GM23338 (cell line): Measurements from ENCODE around the gene FBXL19. TPM values are rescaled to one million over a fixed set of nuclear protein-coding genes. Genes with fewer than 3 reads are reported as not detected.

Experiments used
- ATAC-seq: fragments of 200-7000 bp; cut with Tn5 transposase; 3 replicates; pipeline ENCODE4 v1.9.1; 2020
- DNase-seq: peaks from one replicate; pipeline ENCODE4 v3.0.0-alpha.2; 2015; ENCODE audit warnings: low spot score
- H2AFZ ChIP-seq: fragments of 200-600 bp; sonication (generic); 2 replicates; pipeline ENCODE4 v1.8.0; 2016; ENCODE audit warnings: antibody characterized with exemption, mild to moderate bottlenecking, moderate library complexity
- H3F3A ChIP-seq: fragments of 200-600 bp; sonication (generic); replicated peaks from 2 replicates; pipeline ENCODE4 v1.8.0; 2017; ENCODE audit warnings: antibody characterized with exemption, mixed run types, low read depth
- H3K27ac ChIP-seq: fragments of 200-600 bp; sonication (generic); 2 replicates; pipeline ENCODE4 v1.6.1; 2016; ENCODE audit warnings: low read depth
- H3K27me3 ChIP-seq: fragments of 200-600 bp; sonication (generic); 2 replicates; pipeline ENCODE4 v1.8.0; 2016; ENCODE audit warnings: mild to moderate bottlenecking, mixed run types, moderate library complexity; ENCODE audit not compliant: insufficient read depth
- H3K36me3 ChIP-seq: fragments of 200-600 bp; sonication (generic); 2 replicates; pipeline ENCODE4 v1.8.0; 2016; ENCODE audit warnings: mild to moderate bottlenecking; ENCODE audit not compliant: insufficient read depth
- H3K4me1 ChIP-seq: fragments of 200-600 bp; sonication (generic); 2 replicates; pipeline ENCODE4 v1.8.0; 2016; ENCODE audit warnings: mild to moderate bottlenecking, moderate library complexity; ENCODE audit not compliant: insufficient read depth
- H3K4me2 ChIP-seq: fragments of 200-600 bp; sonication (generic); 2 replicates; pipeline ENCODE4 v1.7.1; 2017; ENCODE audit warnings: mixed run types
- H3K4me3 ChIP-seq: fragments of 200-600 bp; sonication (generic); 2 replicates; pipeline ENCODE4 v1.6.1; 2016; ENCODE audit warnings: mixed run types
- H3K79me2 ChIP-seq: fragments of 200-600 bp; sonication (generic); replicated peaks from 2 replicates; pipeline ENCODE4 v1.8.0; 2017; ENCODE audit warnings: mild to moderate bottlenecking; ENCODE audit not compliant: insufficient read depth
- H3K9me2 ChIP-seq: fragments of 200-600 bp; sonication (generic); 2 replicates; pipeline ENCODE4 v1.8.0; 2017; ENCODE audit not compliant: insufficient read depth
- H4K20me1 ChIP-seq: fragments of 200-600 bp; sonication (generic); replicated peaks from 2 replicates; pipeline ENCODE4 v1.8.0; 2017; ENCODE audit warnings: mild to moderate bottlenecking; ENCODE audit not compliant: insufficient read depth
- H3K27ac Mint-ChIP-seq: 2 replicates; pipeline ENCODE4 v1.8.0; 2020; ENCODE audit warnings: inconsistent platforms, mild to moderate bottlenecking, moderate library complexity, mixed read lengths
- H3K27me3 Mint-ChIP-seq: 3 replicates; pipeline ENCODE4 v1.8.0; 2022; ENCODE audit warnings: low read depth, mild to moderate bottlenecking, moderate library complexity, mixed read lengths, inconsistent platforms; ENCODE audit not compliant: insufficient read depth, poor library complexity
- H3K36me3 Mint-ChIP-seq: 3 replicates; pipeline ENCODE4 v1.8.0; 2021; ENCODE audit warnings: low read depth, mild to moderate bottlenecking, inconsistent platforms, moderate library complexity, mixed read lengths
- H3K4me1 Mint-ChIP-seq: 3 replicates; pipeline ENCODE4 v1.8.0; 2020; ENCODE audit warnings: mild to moderate bottlenecking, inconsistent platforms, mixed read lengths
- H3K4me3 Mint-ChIP-seq: 3 replicates; pipeline ENCODE4 v1.8.0; 2021; ENCODE audit warnings: moderate library complexity, mild to moderate bottlenecking, inconsistent platforms, mixed read lengths
- H3K9me3 Mint-ChIP-seq: 3 replicates; pipeline ENCODE4 v1.8.0; 2020; ENCODE audit warnings: moderate library complexity, mild to moderate bottlenecking, inconsistent platforms, mixed read lengths
- CREB1 ChIP-seq: fragments of 250-450 bp; sonication (Bioruptor Pico); IDR thresholded peaks from 2 replicates; pipeline ENCODE4 v1.5.0; 2020; ENCODE audit warnings: low read depth, mild to moderate bottlenecking, moderate library complexity
- JUNB ChIP-seq: IDR thresholded peaks from one replicate; pipeline ENCODE4 v1.6.1; 2016; ENCODE audit warnings: antibody characterized with exemption; ENCODE audit not compliant: unreplicated experiment
- POLR2AphosphoS5 ChIP-seq: IDR thresholded peaks from 2 replicates; pipeline ENCODE4 v1.6.1; 2016; ENCODE audit warnings: antibody characterized with exemption, low read depth
- ZNF114 ChIP-seq: fragments of 250-450 bp; sonication (Bioruptor Pico); IDR thresholded peaks from 2 replicates; pipeline ENCODE4 v1.5.0; 2020; ENCODE audit warnings: mild to moderate bottlenecking, moderate library complexity
- polyA plus RNA-seq: library from polyadenylated mRNA; unstranded; fragments of >200 nt; fragmentation: Nextera tagmentation; extraction: Ambion mirVana; gene quantifications from 2 replicates; pipeline ENCODE4 v1.2.1, GENCODE V29; 2016
- total RNA-seq: library from RNA; depleted of rRNA; stranded (reverse); fragments of >200 nt; shearing (Covaris generic); gene quantifications from 2 replicates; pipeline ENCODE4 v1.2.3, GENCODE V29; 2014
- TF ChIP-seq, protein P1 (sequence below): fragments of 250-450 bp; sonication (Bioruptor Pico); IDR thresholded peaks from 2 replicates; pipeline ENCODE4 v1.5.0; 2020; ENCODE audit warnings: mild to moderate bottlenecking, moderate library complexity
- TF ChIP-seq, protein P2 (sequence below), 2 experiments: fragments of 200-600 bp in 1 of 2; sonication (generic) in 1 of 2; conservative IDR thresholded peaks; 2 replicates each; pipeline versions ENCODE4 v1.5.1 to v1.6.1; 2016 to 2017; ENCODE audit warnings: antibody characterized with exemption in 2 of 2, low read depth in 2 of 2, mild to moderate bottlenecking in 2 of 2, moderate library complexity in 1 of 2

The FBXL19 gene
- total and polyA plus RNA-seq, 2 experiments from 2014 or later, result 12.5 to 71.5 TPM

DNA sequence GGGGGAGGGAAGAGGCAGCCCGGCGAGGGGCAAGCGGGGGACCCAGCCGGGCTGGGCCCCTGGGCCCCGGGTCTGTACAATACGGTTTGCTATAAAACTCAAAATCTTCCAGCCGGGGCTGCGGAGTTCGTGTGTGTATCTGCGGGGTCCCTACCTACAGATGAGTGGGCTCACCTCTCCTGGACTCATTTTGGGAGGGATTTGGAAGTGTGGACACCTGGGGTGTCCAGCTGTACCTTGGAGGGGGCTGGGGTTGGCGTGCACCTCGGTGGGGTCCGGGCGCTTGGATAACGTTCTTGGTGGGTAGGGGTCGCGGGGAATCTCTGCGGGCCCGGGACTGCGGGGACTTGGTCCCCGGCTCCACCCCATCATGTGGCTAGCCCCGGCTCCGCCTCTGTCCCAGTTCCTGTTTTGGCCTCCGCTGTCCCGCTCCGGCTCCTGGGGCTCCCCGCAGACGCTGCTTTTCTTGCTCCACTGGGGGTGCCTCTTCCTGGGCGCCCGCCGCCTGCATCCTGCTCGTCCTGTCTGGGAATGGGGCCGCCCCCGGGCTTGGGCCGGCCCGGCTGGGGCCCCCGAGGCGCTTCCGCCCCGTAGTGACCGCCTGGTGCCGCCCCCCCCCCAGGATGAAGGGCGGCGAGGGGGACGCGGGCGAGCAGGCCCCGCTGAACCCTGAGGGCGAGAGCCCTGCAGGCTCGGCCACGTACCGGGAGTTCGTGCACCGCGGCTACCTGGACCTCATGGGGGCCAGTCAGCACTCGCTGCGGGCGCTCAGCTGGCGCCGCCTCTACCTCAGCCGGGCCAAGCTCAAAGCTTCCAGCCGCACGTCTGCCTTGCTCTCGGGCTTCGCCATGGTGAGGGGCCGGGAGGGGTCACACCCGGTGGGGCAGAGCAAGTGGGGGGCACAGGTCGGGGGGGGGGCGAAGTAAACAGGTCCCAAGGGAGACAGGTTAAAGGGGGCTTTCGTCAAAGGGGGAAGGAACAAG lies 25.6 kb downstream of the FBXL19 start, which contains the start of gene ORAI3:
ORAI3 (plus strand) TSS at position 402 of the 983 bp plus-strand sequence; CDS start at position 624, 222 bp downstream.
- Histone ChIP-seq H3K27me3 (no peaks in the 10 kb centered on the region), H3K4me3 (peak within 1 kb of the TSS; percentile 92), H3K79me2 (0 out of 2 replicates have a peak, but pooled peaks cover 6% of the 10 kb centered on the region), H3F3A (peaks cover 18% of the 10 kb centered on the region), H3K4me2 (peak within 1 kb of the TSS; percentile 98), H3K9me2 (no peaks in the 10 kb centered on the region), H3K4me1 (peaks cover 7% of the 10 kb centered on the region; the same call in 1 of the 2 replicates), H3K27ac (peak within 1 kb of the TSS; percentile 100), H4K20me1 (peaks cover 12% of the 10 kb centered on the region), H3K36me3 (peaks cover 7% of the 10 kb centered on the region), H2AFZ (no peak within 1 kb of the TSS; the same call in 1 of the 2 replicates)
- Mint-ChIP-seq H3K4me1 (peaks cover 33% of the 10 kb centered on the region), H3K27ac (peak within 1 kb of the TSS; percentile 99), H3K4me3 (peak within 1 kb of the TSS; percentile 88), H3K36me3 (peaks cover 22% of the 10 kb centered on the region), H3K27me3 (peaks cover 23% of the 10 kb centered on the region), H3K9me3 (no peaks in the 10 kb centered on the region)
- TF ChIP-seq, protein P1, sequence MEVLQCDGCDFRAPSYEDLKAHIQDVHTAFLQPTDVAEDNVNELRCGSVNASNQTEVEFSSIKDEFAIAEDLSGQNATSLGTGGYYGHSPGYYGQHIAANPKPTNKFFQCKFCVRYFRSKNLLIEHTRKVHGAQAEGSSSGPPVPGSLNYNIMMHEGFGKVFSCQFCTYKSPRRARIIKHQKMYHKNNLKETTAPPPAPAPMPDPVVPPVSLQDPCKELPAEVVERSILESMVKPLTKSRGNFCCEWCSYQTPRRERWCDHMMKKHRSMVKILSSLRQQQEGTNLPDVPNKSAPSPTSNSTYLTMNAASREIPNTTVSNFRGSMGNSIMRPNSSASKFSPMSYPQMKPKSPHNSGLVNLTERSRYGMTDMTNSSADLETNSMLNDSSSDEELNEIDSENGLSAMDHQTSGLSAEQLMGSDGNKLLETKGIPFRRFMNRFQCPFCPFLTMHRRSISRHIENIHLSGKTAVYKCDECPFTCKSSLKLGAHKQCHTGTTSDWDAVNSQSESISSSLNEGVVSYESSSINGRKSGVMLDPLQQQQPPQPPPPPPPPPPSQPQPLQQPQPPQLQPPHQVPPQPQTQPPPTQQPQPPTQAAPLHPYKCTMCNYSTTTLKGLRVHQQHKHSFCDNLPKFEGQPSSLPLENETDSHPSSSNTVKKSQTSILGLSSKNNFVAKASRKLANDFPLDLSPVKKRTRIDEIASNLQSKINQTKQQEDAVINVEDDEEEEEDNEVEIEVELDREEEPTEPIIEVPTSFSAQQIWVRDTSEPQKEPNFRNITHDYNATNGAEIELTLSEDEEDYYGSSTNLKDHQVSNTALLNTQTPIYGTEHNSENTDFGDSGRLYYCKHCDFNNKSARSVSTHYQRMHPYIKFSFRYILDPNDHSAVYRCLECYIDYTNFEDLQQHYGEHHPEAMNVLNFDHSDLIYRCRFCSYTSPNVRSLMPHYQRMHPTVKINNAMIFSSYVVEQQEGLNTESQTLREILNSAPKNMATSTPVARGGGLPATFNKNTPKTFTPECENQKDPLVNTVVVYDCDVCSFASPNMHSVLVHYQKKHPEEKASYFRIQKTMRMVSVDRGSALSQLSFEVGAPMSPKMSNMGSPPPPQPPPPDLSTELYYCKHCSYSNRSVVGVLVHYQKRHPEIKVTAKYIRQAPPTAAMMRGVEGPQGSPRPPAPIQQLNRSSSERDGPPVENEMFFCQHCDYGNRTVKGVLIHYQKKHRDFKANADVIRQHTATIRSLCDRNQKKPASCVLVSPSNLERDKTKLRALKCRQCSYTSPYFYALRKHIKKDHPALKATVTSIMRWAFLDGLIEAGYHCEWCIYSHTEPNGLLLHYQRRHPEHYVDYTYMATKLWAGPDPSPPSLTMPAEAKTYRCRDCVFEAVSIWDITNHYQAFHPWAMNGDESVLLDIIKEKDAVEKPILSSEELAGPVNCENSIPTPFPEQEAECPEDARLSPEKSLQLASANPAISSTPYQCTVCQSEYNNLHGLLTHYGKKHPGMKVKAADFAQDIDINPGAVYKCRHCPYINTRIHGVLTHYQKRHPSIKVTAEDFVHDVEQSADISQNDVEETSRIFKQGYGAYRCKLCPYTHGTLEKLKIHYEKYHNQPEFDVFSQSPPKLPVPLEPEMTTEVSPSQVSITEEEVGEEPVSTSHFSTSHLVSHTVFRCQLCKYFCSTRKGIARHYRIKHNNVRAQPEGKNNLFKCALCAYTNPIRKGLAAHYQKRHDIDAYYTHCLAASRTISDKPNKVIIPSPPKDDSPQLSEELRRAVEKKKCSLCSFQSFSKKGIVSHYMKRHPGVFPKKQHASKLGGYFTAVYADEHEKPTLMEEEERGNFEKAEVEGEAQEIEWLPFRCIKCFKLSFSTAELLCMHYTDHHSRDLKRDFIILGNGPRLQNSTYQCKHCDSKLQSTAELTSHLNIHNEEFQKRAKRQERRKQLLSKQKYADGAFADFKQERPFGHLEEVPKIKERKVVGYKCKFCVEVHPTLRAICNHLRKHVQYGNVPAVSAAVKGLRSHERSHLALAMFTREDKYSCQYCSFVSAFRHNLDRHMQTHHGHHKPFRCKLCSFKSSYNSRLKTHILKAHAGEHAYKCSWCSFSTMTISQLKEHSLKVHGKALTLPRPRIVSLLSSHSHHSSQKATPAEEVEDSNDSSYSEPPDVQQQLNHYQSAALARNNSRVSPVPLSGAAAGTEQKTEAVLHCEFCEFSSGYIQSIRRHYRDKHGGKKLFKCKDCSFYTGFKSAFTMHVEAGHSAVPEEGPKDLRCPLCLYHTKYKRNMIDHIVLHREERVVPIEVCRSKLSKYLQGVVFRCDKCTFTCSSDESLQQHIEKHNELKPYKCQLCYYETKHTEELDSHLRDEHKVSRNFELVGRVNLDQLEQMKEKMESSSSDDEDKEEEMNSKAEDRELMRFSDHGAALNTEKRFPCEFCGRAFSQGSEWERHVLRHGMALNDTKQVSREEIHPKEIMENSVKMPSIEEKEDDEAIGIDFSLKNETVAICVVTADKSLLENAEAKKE (CRISPR knock-in tag), result no peak
- no peak for TF ChIP-seq ZNF114 (CRISPR knock-in tag)
- no peak for TF ChIP-seq JUNB
- TF ChIP-seq CREB1 (CRISPR knock-in tag), result no peak
- TF ChIP-seq, protein P2, sequence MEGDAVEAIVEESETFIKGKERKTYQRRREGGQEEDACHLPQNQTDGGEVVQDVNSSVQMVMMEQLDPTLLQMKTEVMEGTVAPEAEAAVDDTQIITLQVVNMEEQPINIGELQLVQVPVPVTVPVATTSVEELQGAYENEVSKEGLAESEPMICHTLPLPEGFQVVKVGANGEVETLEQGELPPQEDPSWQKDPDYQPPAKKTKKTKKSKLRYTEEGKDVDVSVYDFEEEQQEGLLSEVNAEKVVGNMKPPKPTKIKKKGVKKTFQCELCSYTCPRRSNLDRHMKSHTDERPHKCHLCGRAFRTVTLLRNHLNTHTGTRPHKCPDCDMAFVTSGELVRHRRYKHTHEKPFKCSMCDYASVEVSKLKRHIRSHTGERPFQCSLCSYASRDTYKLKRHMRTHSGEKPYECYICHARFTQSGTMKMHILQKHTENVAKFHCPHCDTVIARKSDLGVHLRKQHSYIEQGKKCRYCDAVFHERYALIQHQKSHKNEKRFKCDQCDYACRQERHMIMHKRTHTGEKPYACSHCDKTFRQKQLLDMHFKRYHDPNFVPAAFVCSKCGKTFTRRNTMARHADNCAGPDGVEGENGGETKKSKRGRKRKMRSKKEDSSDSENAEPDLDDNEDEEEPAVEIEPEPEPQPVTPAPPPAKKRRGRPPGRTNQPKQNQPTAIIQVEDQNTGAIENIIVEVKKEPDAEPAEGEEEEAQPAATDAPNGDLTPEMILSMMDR (conservative IDR thresholded peaks at IDR 0.05; ENCODE audit: low read depth in 2 of 2), result no peak
- TF ChIP-seq POLR2AphosphoS5, result peak; percentile 57
- ATAC-seq, result peak; percentile 38
- DNase-seq, result peak; percentile 87
